Calu3 (cell line): ENCODE measurements around the gene KCNK3. TPM values are rescaled to one million over a fixed set of nuclear protein-coding genes. Genes with fewer than 3 reads are reported as not detected.
"Not testable (repeated sequence)": the region's sequence is repeated elsewhere in the genome, so short reads cannot be mapped to it uniquely, and the experiment has no call there.

Experiments used
- BruUV-seq: library from RNA; stranded (reverse); fragments of 400-500 nt; replicated peaks from 2 replicates; lab custom pipeline; 2021; lab: Mats Ljungman, UMichigan
- CTCF ChIA-PET: fragments of 300-600 bp; sonication (Branson Sonifier 250); formaldehyde crosslinking; loops from one replicate; lab custom pipeline; 2022; ENCODE audit warnings: antibody characterized with exemption; lab: Charles Lee
- DNase-seq: peaks from one replicate; pipeline ENCODE4 v3.0.0; 2022
- H3K27ac Mint-ChIP-seq: one replicate; pipeline ENCODE4 v1.8.0; 2022; ENCODE audit warnings: mixed read lengths; ENCODE audit not compliant: unreplicated experiment
- H3K27me3 Mint-ChIP-seq: one replicate; pipeline ENCODE4 v1.8.0; 2022; ENCODE audit warnings: mixed read lengths; ENCODE audit not compliant: unreplicated experiment
- H3K36me3 Mint-ChIP-seq: one replicate; pipeline ENCODE4 v1.8.0; 2022; ENCODE audit warnings: mild to moderate bottlenecking, moderate library complexity, mixed read lengths; ENCODE audit not compliant: insufficient read depth, unreplicated experiment
- H3K4me1 Mint-ChIP-seq: one replicate; pipeline ENCODE4 v1.8.0; 2022; ENCODE audit warnings: mild to moderate bottlenecking, low read depth, mixed read lengths; ENCODE audit not compliant: unreplicated experiment
- H3K4me3 Mint-ChIP-seq: one replicate; pipeline ENCODE4 v1.8.0; 2022; ENCODE audit warnings: mild to moderate bottlenecking, low read depth, moderate library complexity, mixed read lengths; ENCODE audit not compliant: unreplicated experiment
- H3K9me3 Mint-ChIP-seq: one replicate; pipeline ENCODE4 v1.8.0; 2022; ENCODE audit warnings: low read depth, mixed read lengths; ENCODE audit not compliant: unreplicated experiment
- CTCF ChIP-seq: fragments of 200-600 bp; IDR thresholded peaks from one replicate; pipeline ENCODE4 v1.8.0; 2022; ENCODE audit warnings: antibody characterized with exemption; ENCODE audit not compliant: unreplicated experiment
- intact Hi-C: fragments of 100-400 bp; cut with micrococcal nuclease; formaldehyde crosslinking; loops from one replicate; pipeline ENCODE4 v1.10.0; 2022; ENCODE audit not compliant: unreplicated experiment
- total RNA-seq: library from RNA; stranded (reverse); gene quantifications from 2 replicates; pipeline ENCODE4 v1.2.3, GENCODE V29; 2022

Gene KCNK3
- total RNA-seq, 1 experiment from 2014 or later: not detected

- CTCF ChIA-PET: no interaction called here
- intact Hi-C loops: no loop called here
- TSS peak; percentile 90 for BruUV-seq
Observed at GRCh38 chr2:26757873-26758789, 65.6 kb downstream of the KCNK3 start.

GRCh38 chr2:26758790-26759321, 66.3 kb downstream of the KCNK3 start:
- peaks cover 22% of the 10 kb centered on the region for H3K36me3 Mint-ChIP-seq
- H3K4me1 Mint-ChIP-seq: peaks cover 31% of the 10 kb centered on the region
- no peak for DNase-seq
- CTCF ChIA-PET: no interaction called here
- no TSS peak for BruUV-seq
- peak overlapping the region; percentile 57 for H3K4me3 Mint-ChIP-seq
- H3K27ac Mint-ChIP-seq: peak overlapping the region; percentile 100
- intact Hi-C loops: no loop called here
- no peak for TF ChIP-seq CTCF
- H3K27me3 Mint-ChIP-seq: no peaks in the 10 kb centered on the region
- no peaks in the 10 kb centered on the region for H3K9me3 Mint-ChIP-seq

More at GRCh38 chr2:26757873-26758789, 65.6 kb downstream of the KCNK3 start:
- no peaks in the 10 kb centered on the region for H3K9me3 Mint-ChIP-seq
- DNase-seq: peak; percentile 87
- H3K27me3 Mint-ChIP-seq: no peaks in the 10 kb centered on the region
- H3K27ac Mint-ChIP-seq: peak overlapping the region; percentile 100
- no peak for TF ChIP-seq CTCF
- peaks cover 33% of the 10 kb centered on the region for H3K4me1 Mint-ChIP-seq
- peaks cover 15% of the 10 kb centered on the region for H3K36me3 Mint-ChIP-seq
- H3K4me3 Mint-ChIP-seq: peak overlapping the region; percentile 57

- Mint-ChIP-seq H3K4me1 (peaks cover 29% of the 10 kb centered on the region), H3K9me3 (no peaks in the 10 kb centered on the region), H3K27ac (peak overlapping the region; percentile 100), H3K27me3 (no peaks in the 10 kb centered on the region), H3K36me3 (peaks cover 27% of the 10 kb centered on the region), H3K4me3 (no peak overlapping the region)
- no peak for DNase-seq
- TF ChIP-seq CTCF: no peak
- no TSS peak for BruUV-seq
- CTCF ChIA-PET: no interaction called here
- intact Hi-C loops: no loop called here
Observed at GRCh38 chr2:26759845-26760244, 67.3 kb downstream of the KCNK3 start.

GRCh38 chr2:26760991-26761390, 68.5 kb downstream of the KCNK3 start:
- H3K27ac Mint-ChIP-seq, CTCF ChIA-PET, intact Hi-C loops, BruUV-seq, H3K9me3 Mint-ChIP-seq, H3K27me3 Mint-ChIP-seq, H3K4me3 Mint-ChIP-seq, DNase-seq: not testable (repeated sequence)
- Mint-ChIP-seq H3K36me3 (peaks cover 38% of the 10 kb centered on the region), H3K4me1 (peaks cover 41% of the 10 kb centered on the region)
